HEK293 (cell line): ENCODE results near the gene FSTL4.

Source experiments
- ATF2 ChIP-seq: fragments of 450-650 bp; formaldehyde crosslinking; IDR thresholded peaks from 2 replicates; pipeline ENCODE4 v1.5.1; 2016; ENCODE audit warnings: missing biosample characterization, missing genetic modification characterization, low read depth
- CTCF ChIP-seq: fragments of 450-650 bp; formaldehyde crosslinking; IDR thresholded peaks from 2 replicates; pipeline ENCODE4 v1.5.1; 2016; ENCODE audit warnings: missing biosample characterization, missing genetic modification characterization
- YY1 ChIP-seq: fragments of 450-650 bp; formaldehyde crosslinking; IDR thresholded peaks from 2 replicates; pipeline ENCODE4 v1.5.1; 2018; ENCODE audit warnings: missing biosample characterization, missing genetic modification characterization
- ZNF10 ChIP-seq: fragments of 450-650 bp; formaldehyde crosslinking; IDR thresholded peaks from 2 replicates; pipeline ENCODE4 v1.5.1; 2017; ENCODE audit warnings: missing biosample characterization, missing genetic modification characterization
- ZNF274 ChIP-seq, 2 experiments: fragments of 200-500 bp in 1 of 2; fragments of 450-650 bp in 1 of 2; sonication (Bioruptor generic) in 1 of 2; formaldehyde crosslinking in 1 of 2; IDR thresholded peaks; 2 replicates each; pipeline versions ENCODE4 v1.5.1 to v1.6.1; 2014 to 2016; ENCODE audit warnings: borderline replicate concordance in 1 of 2, inconsistent platforms in 1 of 2, low read length in 1 of 2, missing biosample characterization in 1 of 2, missing genetic modification characterization in 1 of 2

DNA sequence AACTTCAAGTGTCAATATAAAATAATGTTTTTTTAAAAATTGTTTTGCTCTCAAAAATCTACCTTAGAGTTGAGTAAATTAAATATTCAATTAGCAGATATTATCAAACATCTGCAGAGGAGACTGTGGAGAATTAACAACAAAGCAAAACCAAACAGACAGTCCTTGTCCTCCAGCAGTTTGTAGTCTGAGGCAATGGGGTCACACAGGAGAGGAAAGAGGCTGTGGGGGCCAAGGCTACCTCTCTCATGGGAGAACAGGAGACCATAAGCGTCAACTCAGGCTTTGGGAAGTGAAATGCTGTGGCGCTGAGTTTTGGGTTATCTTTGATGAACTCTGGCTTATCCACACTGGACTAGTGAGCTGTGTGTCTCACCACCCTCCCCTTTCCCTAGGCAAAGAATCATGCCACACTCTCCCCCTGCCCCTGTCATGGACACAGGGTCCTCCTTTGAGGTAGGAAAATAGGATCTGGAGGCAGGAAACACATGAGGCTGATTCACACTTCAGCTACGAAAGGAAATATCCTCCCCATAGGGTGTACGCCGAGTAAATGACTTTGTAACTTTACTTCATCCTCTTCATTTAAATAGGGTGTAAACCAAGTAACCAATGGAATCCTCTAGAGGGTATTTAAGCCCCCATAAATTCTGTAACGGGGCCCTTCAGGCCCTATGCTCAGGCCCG lies 152.7 kb downstream of the FSTL4 start:
- TF ChIP-seq CTCF, result no peak
- TF ChIP-seq YY1, result no peak
- TF ChIP-seq ZNF10 (tag by site-specific recombination), result no peak
- TF ChIP-seq ATF2 (tag by site-specific recombination), result no peak
- no peak for TF ChIP-seq ZNF274 (IDR thresholded peaks at IDR 0.05; ENCODE audit: low read length)
- no peak for TF ChIP-seq ZNF274 (tag by site-specific recombination; IDR thresholded peaks at IDR 0.05; ENCODE audit: borderline replicate concordance)
